IPS DF 4.7 (cell line): ENCODE results near the gene SULT1A1.
"Not testable (repeated sequence)": the region's sequence is repeated elsewhere in the genome, so short reads cannot be mapped to it uniquely, and the experiment has no call there.

Source experiments
- DNase-seq: peaks from one replicate; pipeline ENCODE4 v3.0.0-alpha.2; 2013; ENCODE audit warnings: low spot score; ENCODE audit errors: extremely low read depth

The SULT1A1 gene

GRCh38 chr16:28609631-28610594, at the start of gene SULT1A1:
Gene SULT1A1 (minus strand): TSS chr16:28610044. CDS start chr16:28608855, 1,189 bp downstream.
- no peak for DNase-seq

GRCh38 chr16:28639959-28640358, 30.1 kb upstream of the SULT1A1 start:
- DNase-seq = not testable (repeated sequence)

GRCh38 chr16:28638359-28638758, 28.5 kb upstream of the SULT1A1 start:
- DNase-seq = not testable (repeated sequence)

- not testable (repeated sequence) for DNase-seq
Observed at GRCh38 chr16:28637765-28638164, 27.9 kb upstream of the SULT1A1 start, which contains the start of gene NPIPB8. Gene NPIPB8 (plus strand): TSS chr16:28638065. CDS start chr16:28638361, 296 bp downstream.

GRCh38 chr16:28636093-28636823, 26.4 kb upstream of the SULT1A1 start:
- DNase-seq = not testable (repeated sequence)

GRCh38 chr16:28630905-28631304, 21.1 kb upstream of the SULT1A1 start:
- not testable (repeated sequence) for DNase-seq

- no peak for DNase-seq
Observed at GRCh38 chr16:28623172-28623711, 13.4 kb upstream of the SULT1A1 start.

GRCh38 chr16:28622532-28623171, 12.8 kb upstream of the SULT1A1 start:
- DNase-seq = not testable (repeated sequence)

- DNase-seq = no peak
Observed at GRCh38 chr16:28621481-28622155, 11.8 kb upstream of the SULT1A1 start.

GRCh38 chr16:28620316-28620715, 10.5 kb upstream of the SULT1A1 start:
- DNase-seq = not testable (repeated sequence)

- DNase-seq = no peak
Observed at GRCh38 chr16:28617874-28618273, 8.0 kb upstream of the SULT1A1 start.

GRCh38 chr16:28616636-28617035, 6.8 kb upstream of the SULT1A1 start:
- no peak for DNase-seq

GRCh38 chr16:28616224-28616577, 6.4 kb upstream of the SULT1A1 start:
- DNase-seq = not testable (repeated sequence)

- DNase-seq = not testable (repeated sequence)
Observed at GRCh38 chr16:28615486-28616223, 5.8 kb upstream of the SULT1A1 start.

GRCh38 chr16:28614561-28614960, 4.7 kb upstream of the SULT1A1 start:
- not testable (repeated sequence) for DNase-seq

- DNase-seq = not testable (repeated sequence)
Observed at GRCh38 chr16:28613912-28614311, 4.1 kb upstream of the SULT1A1 start.

GRCh38 chr16:28612359-28613280, 2.8 kb upstream of the SULT1A1 start:
- DNase-seq = not testable (repeated sequence)

- no peak for DNase-seq
Observed at GRCh38 chr16:28610595-28611191, 849 bp upstream of the SULT1A1 start.
